A549 (cell line): ENCODE measurements around the gene FAM13A. TPM values are rescaled to one million over a fixed set of nuclear protein-coding genes. Genes with fewer than 3 reads are reported as not detected.
A peak's percentile ranks its signal among the peaks of the same experiment; 100 is the strongest.

Experiments used
- ATAC-seq, 2 experiments: fragments of 200-7000 bp in 1 of 2; fragments of >200 bp in 1 of 2; cut with Nextera tagmentation in 1 of 2; cut with Tn5 transposase in 1 of 2; 3 replicates each; pipeline versions ENCODE4 v1.8.0 to v1.9.1; 2018 to 2020; ENCODE audit warnings: mild to moderate bottlenecking in 1 of 2, moderate library complexity in 1 of 2
- CTCF ChIA-PET: fragments of 300-600 bp; sonication (Branson Sonifier 250); formaldehyde crosslinking; extraction: SDS; loops from one replicate; lab custom pipeline; 2021; ENCODE audit warnings: antibody characterized with exemption, inconsistent platforms; lab: Yijun Ruan, JAX
- POLR2A ChIA-PET: fragments of 350-600 bp; formaldehyde crosslinking; extraction: SDS; loops from one replicate; lab custom pipeline; 2021; ENCODE audit warnings: antibody characterized with exemption, inconsistent platforms; lab: Yijun Ruan, JAX
- DNase-seq, 2 experiments: peaks; one replicate each; pipeline versions ENCODE4 v3.0.0 to v3.0.0-alpha.2; 2011 to 2016; ENCODE audit warnings: low read depth in 1 of 2, low spot score in 1 of 2
- FAIRE-seq: peaks from 2 replicates; lab custom pipeline; 2011; peaks lifted over from hg19 to GRCh38; lab: Jason Lieb, UNC
- H3K27ac ChIP-seq, 2 experiments: fragments of >200 bp; sonication (Bioruptor Twin); formaldehyde crosslinking; 3 replicates each; pipeline ENCODE4 v1.5.1; 2016 to 2017
- H3K4me1 ChIP-seq: fragments of >200 bp; sonication (Bioruptor Twin); formaldehyde crosslinking; 3 replicates; pipeline ENCODE4 v1.6.1; 2016
- H3K4me2 ChIP-seq: fragments of >200 bp; sonication (Bioruptor Twin); formaldehyde crosslinking; 3 replicates; pipeline ENCODE4 v1.6.1; 2016
- H3K4me3 ChIP-seq: fragments of >200 bp; sonication (Bioruptor Twin); formaldehyde crosslinking; 3 replicates; pipeline ENCODE4 v1.5.1; 2016
- H3K9me3 ChIP-seq: fragments of >200 bp; sonication (Bioruptor Twin); formaldehyde crosslinking; 3 replicates; pipeline ENCODE4 v1.6.1; 2016
- CBX2 ChIP-seq: fragments of 200-600 bp; sonication (generic); IDR thresholded peaks from 2 replicates; pipeline ENCODE4 v1.6.1; 2016; ENCODE audit warnings: low read depth, mild to moderate bottlenecking, borderline replicate concordance
- CBX8 ChIP-seq: fragments of 200-600 bp; sonication (generic); IDR thresholded peaks from 2 replicates; pipeline ENCODE4 v1.6.1; 2016
- CEBPB ChIP-seq, 2 experiments: fragments of >200 bp in 1 of 2; sonication (Bioruptor Twin) in 1 of 2; formaldehyde crosslinking in 1 of 2; IDR thresholded peaks; 2 replicates each; pipeline ENCODE4 v1.6.1; 2012 to 2016
- CHD4 ChIP-seq: fragments of 200-600 bp; sonication (generic); IDR thresholded peaks from 2 replicates; pipeline ENCODE4 v1.6.1; 2016; ENCODE audit warnings: antibody characterized with exemption, mild to moderate bottlenecking, borderline replicate concordance
- E2F6 ChIP-seq: IDR thresholded peaks from 2 replicates; pipeline ENCODE4 v1.6.1; 2012; ENCODE audit warnings: low read depth, borderline replicate concordance
- ELK1 ChIP-seq: fragments of 150-350 bp; IDR thresholded peaks from 2 replicates; pipeline ENCODE4 v1.6.1; 2014; ENCODE audit warnings: low read depth, mild to moderate bottlenecking, low read length
- FOSB ChIP-seq: fragments of 250-450 bp; sonication (Bioruptor Pico); IDR thresholded peaks from 2 replicates; pipeline ENCODE4 v1.5.0; 2020; ENCODE audit warnings: mild to moderate bottlenecking, moderate library complexity
- FOXS1 ChIP-seq: fragments of 250-450 bp; sonication (Bioruptor Pico); IDR thresholded peaks from 2 replicates; pipeline ENCODE4 v1.5.0; 2020; ENCODE audit warnings: mild to moderate bottlenecking, moderate library complexity
- GATA3 ChIP-seq: IDR thresholded peaks from 2 replicates; pipeline ENCODE4 v1.6.1; 2012; ENCODE audit warnings: borderline replicate concordance
- HDAC2 ChIP-seq: fragments of 200-600 bp; sonication (generic); IDR thresholded peaks from 2 replicates; pipeline ENCODE4 v1.6.1; 2016
- HMGXB4 ChIP-seq: fragments of 250-450 bp; sonication (Bioruptor Pico); IDR thresholded peaks from 2 replicates; pipeline ENCODE4 v1.5.0; 2021; ENCODE audit warnings: mild to moderate bottlenecking, moderate library complexity, borderline replicate concordance
- HOXB13 ChIP-seq: fragments of 250-450 bp; sonication (Bioruptor Pico); IDR thresholded peaks from 2 replicates; pipeline ENCODE4 v1.5.0; 2020; ENCODE audit warnings: low read depth, mild to moderate bottlenecking, moderate library complexity
- KDM1A ChIP-seq: fragments of 200-600 bp; sonication (generic); IDR thresholded peaks from 2 replicates; pipeline ENCODE4 v1.6.1; 2016; ENCODE audit warnings: low read depth, mild to moderate bottlenecking
- KDM5A ChIP-seq: fragments of 200-600 bp; sonication (generic); IDR thresholded peaks from 2 replicates; pipeline ENCODE4 v1.6.1; 2016; ENCODE audit warnings: antibody characterized with exemption, mild to moderate bottlenecking
- MYC ChIP-seq: IDR thresholded peaks from 2 replicates; pipeline ENCODE4 v1.6.1; 2012; ENCODE audit warnings: mild to moderate bottlenecking, inconsistent platforms, low read length, improper control_type of control experiment, borderline replicate concordance
- NFE2L2 ChIP-seq: fragments of 150-350 bp; conservative IDR thresholded peaks from 2 replicates; pipeline ENCODE4 v1.6.1; 2014; ENCODE audit warnings: low read length
- NPAS2 ChIP-seq: fragments of 250-450 bp; sonication (Bioruptor Pico); IDR thresholded peaks from 2 replicates; pipeline ENCODE4 v1.8.0; 2022; ENCODE audit warnings: mild to moderate bottlenecking, moderate library complexity, borderline replicate concordance
- POLR2AphosphoS2 ChIP-seq: conservative IDR thresholded peaks from 2 replicates; pipeline ENCODE4 v1.6.1; 2012; ENCODE audit warnings: low read length, improper control_type of control experiment, inconsistent platforms
- RCOR1 ChIP-seq: fragments of 150-350 bp; IDR thresholded peaks from 2 replicates; pipeline ENCODE4 v1.6.1; 2014; ENCODE audit warnings: antibody characterized with exemption, low read length, low read depth
- RFX5 ChIP-seq: fragments of 450-650 bp; IDR thresholded peaks from 2 replicates; pipeline ENCODE4 v1.7.1; 2014; ENCODE audit warnings: antibody characterized with exemption, mild to moderate bottlenecking, moderate library complexity
- RNF2 ChIP-seq: fragments of 200-600 bp; sonication (generic); IDR thresholded peaks from 2 replicates; pipeline ENCODE4 v1.6.1; 2016; ENCODE audit warnings: low read depth, mild to moderate bottlenecking, antibody characterized with exemption, moderate library complexity, borderline replicate concordance
- SMC3 ChIP-seq: fragments of >200 bp; sonication (Bioruptor Twin); formaldehyde crosslinking; IDR thresholded peaks from 3 replicates; pipeline ENCODE4 v1.6.1; 2018; ENCODE audit warnings: inconsistent platforms
- ZFP36 ChIP-seq: fragments of 450-650 bp; IDR thresholded peaks from 2 replicates; pipeline ENCODE4 v1.6.1; 2014; ENCODE audit warnings: borderline replicate concordance; ENCODE audit not compliant: partially characterized antibody
- ZNF302 ChIP-seq: fragments of 250-450 bp; sonication (Bioruptor Pico); IDR thresholded peaks from 2 replicates; pipeline ENCODE4 v1.9.0; 2021; ENCODE audit warnings: inconsistent platforms, mild to moderate bottlenecking, moderate library complexity
- ZSCAN20 ChIP-seq: fragments of 250-450 bp; sonication (Bioruptor Pico); IDR thresholded peaks from 2 replicates; pipeline ENCODE4 v1.8.0; 2022; ENCODE audit warnings: mild to moderate bottlenecking, moderate library complexity
- WGBS: methylation state at CpG from one replicate; pipeline ENCODE4 v1.1.6; 2017; ENCODE audit errors: missing lambda C conversion rate; 5-methylcytosine and 5-hydroxymethylcytosine counted together
- polyA plus RNA-seq, 4 experiments: library from polyadenylated mRNA; depleted of rRNA in 3 of 4; stranded (reverse); fragments of >200 nt; fragmentation: RNase III in 1 of 4; extraction: RNeasy Plus Mini Kit Qiagen cat#74134 plus additional on column Dnase treatment in 1 of 4; gene quantifications; 2 replicates in 3 of 4; 3 replicates in 1 of 4; pipeline ENCODE4 v1.2.3, GENCODE V29; 2011 to 2017
- TF ChIP-seq, protein P1 (sequence below): fragments of >200 bp; sonication (Bioruptor Twin); formaldehyde crosslinking; IDR thresholded peaks from 3 replicates; pipeline ENCODE4 v1.6.1; 2016
- TF ChIP-seq, protein P2 (sequence below): IDR thresholded peaks from 2 replicates; pipeline ENCODE4 v1.6.1; 2012

The FAM13A gene
- polyA plus RNA-seq, 2 of the 4 experiments (the other 2 are of a cell fraction), result 6.5 to 22.0 TPM

GRCh38 chr4:89056953-89057398 lies at the start of gene FAM13A (continued):
- TF ChIP-seq ZFP36 (no peak), POLR2AphosphoS2 (no peak), RFX5 (no peak), HMGXB4 (CRISPR knock-in tag) (no peak), HOXB13 (CRISPR knock-in tag) (no peak), FOXS1 (CRISPR knock-in tag) (no peak), SMC3 (no peak), ZSCAN20 (CRISPR knock-in tag) (no peak), MYC (peak; percentile 56; the same call in 1 of the 2 replicates), CHD4 (no peak), NFE2L2 (no peak), CBX2 (no peak), E2F6 (no peak), RNF2 (no peak), ZNF302 (CRISPR knock-in tag) (no peak)
- TF ChIP-seq, protein P1, sequence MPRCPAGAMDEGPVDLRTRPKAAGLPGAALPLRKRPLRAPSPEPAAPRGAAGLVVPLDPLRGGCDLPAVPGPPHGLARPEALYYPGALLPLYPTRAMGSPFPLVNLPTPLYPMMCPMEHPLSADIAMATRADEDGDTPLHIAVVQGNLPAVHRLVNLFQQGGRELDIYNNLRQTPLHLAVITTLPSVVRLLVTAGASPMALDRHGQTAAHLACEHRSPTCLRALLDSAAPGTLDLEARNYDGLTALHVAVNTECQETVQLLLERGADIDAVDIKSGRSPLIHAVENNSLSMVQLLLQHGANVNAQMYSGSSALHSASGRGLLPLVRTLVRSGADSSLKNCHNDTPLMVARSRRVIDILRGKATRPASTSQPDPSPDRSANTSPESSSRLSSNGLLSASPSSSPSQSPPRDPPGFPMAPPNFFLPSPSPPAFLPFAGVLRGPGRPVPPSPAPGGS, result no peak
- TF ChIP-seq, all 56 proteins: peak for 7

- no peak overlapping the region for H3K27ac ChIP-seq
- DNase-seq (no peak), ATAC-seq (no peak), FAIRE-seq (no peak)
- H3K4me2 ChIP-seq, result no peak overlapping the region
- no peaks in the 10 kb centered on the region for H3K9me3 ChIP-seq
- ChIA-PET CTCF (interaction anchor here (1.0 kb wide), 1 partner anchor 18 kb away, joined by 3 read pairs; no protein-coding TSS in a partner anchor), POLR2A (no interaction called here)
- TF ChIP-seq SMC3, result no peak
- no peak for TF ChIP-seq KDM5A
- TF ChIP-seq CEBPB (IDR thresholded peaks at IDR 0.05), result no peak
- TF ChIP-seq NPAS2, result no peak
- TF ChIP-seq CBX2, result no peak
- H3K4me3 ChIP-seq, result no peak overlapping the region
- 71% methylated on average over 4 of the region's 6 CpGs for WGBS
- H3K4me1 ChIP-seq, result no peaks in the 10 kb centered on the region
Observed at GRCh38 chr4:89105726-89106125, 48.7 kb upstream of the FAM13A start.

- ATAC-seq, result no peak
- DNase-seq, result no peak
- FAIRE-seq, result no peak
- 79% methylated on average over 11 of the region's 11 CpGs for WGBS
- Histone ChIP-seq H3K9me3 (no peaks in the 10 kb centered on the region), H3K4me1 (no peaks in the 10 kb centered on the region), H3K27ac (no peak overlapping the region), H3K4me2 (no peak overlapping the region), H3K4me3 (no peak overlapping the region)
- POLR2A ChIA-PET, result no interaction called here
- CTCF ChIA-PET, result no interaction called here
- TF ChIP-seq ELK1 (no peak), KDM1A (no peak), HDAC2 (no peak), RFX5 (no peak), NFE2L2 (no peak), GATA3 (no peak), E2F6 (no peak), CBX8 (no peak), RNF2 (no peak), CBX2 (no peak), RCOR1 (no peak), FOSB (CRISPR knock-in tag) (no peak)
- TF ChIP-seq, protein P2, sequence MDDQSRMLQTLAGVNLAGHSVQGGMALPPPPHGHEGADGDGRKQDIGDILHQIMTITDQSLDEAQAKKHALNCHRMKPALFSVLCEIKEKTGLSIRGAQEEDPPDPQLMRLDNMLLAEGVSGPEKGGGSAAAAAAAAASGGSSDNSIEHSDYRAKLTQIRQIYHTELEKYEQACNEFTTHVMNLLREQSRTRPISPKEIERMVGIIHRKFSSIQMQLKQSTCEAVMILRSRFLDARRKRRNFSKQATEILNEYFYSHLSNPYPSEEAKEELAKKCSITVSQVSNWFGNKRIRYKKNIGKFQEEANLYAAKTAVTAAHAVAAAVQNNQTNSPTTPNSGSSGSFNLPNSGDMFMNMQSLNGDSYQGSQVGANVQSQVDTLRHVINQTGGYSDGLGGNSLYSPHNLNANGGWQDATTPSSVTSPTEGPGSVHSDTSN, result no peak
Observed at GRCh38 chr4:89101256-89102161, 44.5 kb upstream of the FAM13A start.
